Myocyte (in vitro differentiated cells): Measurements from ENCODE around the gene SNX1. TPM values are rescaled to one million over a fixed set of nuclear protein-coding genes. Genes with fewer than 3 reads are reported as not detected.
"Not testable (repeated sequence)": the region's sequence is repeated elsewhere in the genome, so short reads cannot be mapped to it uniquely, and the experiment has no call there.

ENCODE experiments used
- DNase-seq: peaks from one replicate; pipeline ENCODE4 v3.0.0-alpha.2; 2012; ENCODE audit warnings: low read depth
- total RNA-seq: library from RNA; depleted of rRNA; stranded (reverse); fragments of >200 nt; gene quantifications from 2 replicates; pipeline ENCODE4 v1.2.3, GENCODE V29; 2014

The SNX1 gene
- total RNA-seq, 1 donor from 2014 or later, result 27.8 TPM

DNA sequence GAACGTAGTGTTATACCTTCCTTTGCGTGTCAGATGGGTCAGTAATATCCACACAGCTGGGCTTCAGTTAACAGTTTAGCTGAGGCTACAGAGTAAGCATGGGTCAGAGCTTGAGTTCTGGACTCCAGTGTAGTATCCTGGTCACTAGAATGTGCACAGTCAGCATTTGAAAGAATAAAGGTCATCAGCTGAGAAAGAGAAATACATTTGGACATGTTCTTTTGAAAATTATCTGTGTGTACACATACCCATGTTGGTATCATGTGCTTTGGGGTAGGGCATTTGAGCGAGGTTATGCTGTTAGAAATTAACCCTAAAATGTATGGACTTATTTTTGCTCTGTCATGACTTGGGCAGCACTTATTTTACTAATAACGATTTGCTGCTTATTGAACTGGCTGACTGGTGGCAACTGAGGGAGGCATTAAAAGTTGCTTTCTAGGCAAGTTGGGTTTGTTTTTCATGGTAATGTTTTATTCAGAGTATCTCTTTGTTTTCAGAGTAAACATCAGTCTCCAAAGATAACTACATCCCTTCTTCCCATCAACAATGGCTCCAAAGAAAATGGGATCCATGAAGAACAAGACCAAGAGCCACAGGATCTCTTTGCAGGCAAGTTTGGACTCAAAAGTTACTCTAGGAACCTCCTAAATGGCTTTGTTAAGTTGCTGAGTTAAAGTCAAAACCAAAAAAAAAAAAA lies 16.4 kb downstream of the SNX1 start:
- no peak for DNase-seq

DNA sequence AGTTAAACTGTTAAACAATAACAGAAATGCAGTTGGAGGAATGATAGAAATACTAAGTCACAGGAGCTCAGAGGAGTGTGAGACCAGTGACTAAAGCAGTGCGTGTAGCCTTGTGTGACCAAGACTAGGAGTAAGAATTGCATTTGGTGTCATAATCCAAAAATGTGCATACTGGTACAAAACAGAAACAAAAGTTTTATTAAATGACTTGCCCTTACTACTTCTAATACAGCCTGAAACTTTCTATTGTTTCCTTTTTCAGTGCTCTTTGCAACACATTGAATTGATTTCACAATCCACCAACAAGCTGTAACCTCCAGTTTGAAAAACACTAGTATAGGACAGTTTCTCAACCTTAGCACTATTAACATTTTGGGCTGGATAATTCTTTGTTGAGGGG lies 17.1 kb downstream of the SNX1 start:
- DNase-seq, result no peak

DNA sequence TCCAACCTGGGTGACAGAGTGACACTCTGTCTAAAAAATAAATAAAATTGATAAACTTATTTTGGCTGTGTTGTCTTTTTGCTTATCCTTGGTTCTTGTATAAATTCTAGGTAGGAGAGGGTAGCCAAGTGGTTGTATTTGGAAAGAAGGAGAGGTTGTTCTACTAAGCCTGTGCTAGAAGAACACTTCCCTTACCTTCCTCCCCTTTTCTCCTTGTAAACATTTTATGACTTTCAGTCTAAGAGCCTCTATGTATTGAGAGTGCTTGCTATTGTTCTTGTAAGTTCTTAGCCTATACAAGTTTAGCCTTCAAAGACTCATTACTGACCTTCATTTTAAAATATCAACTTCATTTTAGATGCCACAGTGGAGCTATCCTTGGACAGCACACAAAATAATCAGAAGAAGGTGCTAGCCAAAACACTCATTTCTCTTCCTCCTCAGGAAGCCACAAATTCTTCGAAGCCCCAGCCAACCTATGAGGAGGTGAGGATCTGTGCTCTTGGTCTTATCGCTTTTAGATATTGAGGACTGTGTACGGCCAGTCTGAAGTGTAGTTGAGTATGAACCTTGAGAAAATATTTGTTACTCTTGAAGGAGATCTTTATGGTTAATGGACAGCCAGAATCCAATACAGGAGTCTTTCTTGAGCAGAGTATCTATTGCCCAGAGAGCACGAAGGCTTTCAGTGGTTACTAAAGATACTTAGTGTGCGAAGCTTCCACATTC lies 22.1 kb downstream of the SNX1 start:
- DNase-seq, result no peak

DNA sequence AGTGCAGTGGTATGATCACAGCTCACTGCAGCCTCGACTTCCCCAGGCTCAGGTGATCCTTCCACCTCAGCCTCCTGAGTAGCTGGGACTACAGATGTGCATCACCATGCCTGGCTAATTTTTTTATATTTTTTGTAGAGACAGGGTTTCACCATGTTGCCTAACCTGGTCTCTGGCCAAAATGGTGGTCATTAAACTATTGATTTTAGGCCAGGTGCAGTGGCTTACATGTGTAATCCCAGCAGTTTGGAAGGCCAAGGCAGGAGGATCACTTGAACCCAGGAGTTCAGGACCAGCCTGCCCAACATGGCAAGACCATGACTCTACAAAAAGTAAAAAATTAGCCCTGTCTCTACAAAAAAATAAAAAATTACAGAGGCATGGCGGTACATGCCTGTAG lies 24.5 kb downstream of the SNX1 start:
- DNase-seq, result not testable (repeated sequence)

DNA sequence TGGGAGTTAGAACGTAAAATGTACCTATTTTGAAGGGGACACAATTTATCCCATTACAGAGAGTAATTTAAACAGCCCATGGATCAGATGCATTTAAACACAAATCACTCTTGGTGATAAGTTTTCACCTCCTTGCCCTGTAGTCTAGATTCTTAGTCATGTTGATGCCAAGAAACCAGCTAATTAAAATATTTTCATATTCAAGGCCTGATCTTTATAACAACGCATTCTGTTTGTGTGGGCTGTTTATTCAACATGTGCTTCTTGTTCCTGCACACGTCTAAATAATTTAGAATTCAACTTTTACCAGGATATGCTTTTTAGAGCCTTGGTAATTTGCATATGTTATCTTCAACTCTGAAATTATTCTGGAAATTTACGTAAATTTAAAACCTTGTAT lies 25.8 kb downstream of the SNX1 start:
- no peak for DNase-seq

DNA sequence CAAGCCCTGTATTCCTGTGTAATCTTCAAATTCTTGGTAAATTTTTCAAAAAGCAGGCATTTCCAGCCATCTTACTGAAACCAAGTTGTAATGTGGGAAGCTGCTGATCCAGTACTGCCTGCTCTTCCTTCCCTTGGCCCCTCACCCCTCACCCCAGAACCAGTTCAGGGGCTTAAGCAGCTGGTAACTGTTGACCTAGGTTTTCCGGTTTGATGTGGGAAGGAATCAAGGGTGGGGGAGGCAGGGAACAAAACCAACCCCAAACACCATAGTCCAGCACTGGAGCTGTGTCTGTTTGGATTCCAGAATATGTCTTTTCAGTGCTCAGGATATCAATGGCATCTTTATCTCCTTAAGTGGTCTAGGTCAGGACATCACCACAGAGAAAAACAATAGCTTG lies 26.7 kb downstream of the SNX1 start:
- DNase-seq, result no peak

DNA sequence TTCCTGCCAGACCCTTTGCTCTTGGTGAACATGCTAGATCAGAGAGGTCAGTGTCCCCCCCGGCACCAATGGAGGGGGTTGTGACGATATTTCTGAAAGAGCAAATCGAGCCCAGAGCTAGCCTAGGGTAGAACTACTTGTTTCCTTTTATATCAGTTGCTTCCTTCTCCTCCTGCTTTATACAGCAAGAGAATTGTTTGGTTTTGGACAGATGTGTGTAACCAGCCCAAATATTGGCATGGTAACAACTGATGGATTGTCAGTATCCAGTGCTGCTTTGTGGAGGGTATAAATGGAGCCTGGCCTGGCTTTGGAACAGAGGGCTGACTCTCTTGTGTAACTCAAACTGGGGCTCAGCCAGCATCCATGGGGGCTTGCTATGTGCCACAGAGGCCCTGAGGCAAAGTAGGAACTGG lies 27.2 kb downstream of the SNX1 start:
- no peak for DNase-seq

DNA sequence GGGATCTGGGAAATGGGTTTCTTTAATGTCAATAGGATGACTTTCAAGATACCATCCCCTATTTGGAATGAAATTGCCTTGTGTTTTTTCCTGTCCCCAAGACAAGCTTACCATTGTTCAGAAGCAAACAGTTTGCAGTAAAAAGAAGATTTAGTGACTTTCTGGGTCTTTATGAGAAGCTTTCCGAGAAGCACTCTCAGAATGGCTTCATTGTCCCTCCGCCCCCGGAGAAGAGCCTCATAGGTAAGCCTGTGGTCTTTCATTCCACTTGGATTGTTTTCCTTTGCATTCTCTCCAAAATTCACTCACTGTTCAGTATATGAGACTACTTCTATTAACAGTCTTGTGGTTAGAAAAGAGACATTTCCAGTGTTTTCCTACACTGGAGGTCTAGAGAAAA lies 30.2 kb downstream of the SNX1 start:
- DNase-seq, result no peak

DNA sequence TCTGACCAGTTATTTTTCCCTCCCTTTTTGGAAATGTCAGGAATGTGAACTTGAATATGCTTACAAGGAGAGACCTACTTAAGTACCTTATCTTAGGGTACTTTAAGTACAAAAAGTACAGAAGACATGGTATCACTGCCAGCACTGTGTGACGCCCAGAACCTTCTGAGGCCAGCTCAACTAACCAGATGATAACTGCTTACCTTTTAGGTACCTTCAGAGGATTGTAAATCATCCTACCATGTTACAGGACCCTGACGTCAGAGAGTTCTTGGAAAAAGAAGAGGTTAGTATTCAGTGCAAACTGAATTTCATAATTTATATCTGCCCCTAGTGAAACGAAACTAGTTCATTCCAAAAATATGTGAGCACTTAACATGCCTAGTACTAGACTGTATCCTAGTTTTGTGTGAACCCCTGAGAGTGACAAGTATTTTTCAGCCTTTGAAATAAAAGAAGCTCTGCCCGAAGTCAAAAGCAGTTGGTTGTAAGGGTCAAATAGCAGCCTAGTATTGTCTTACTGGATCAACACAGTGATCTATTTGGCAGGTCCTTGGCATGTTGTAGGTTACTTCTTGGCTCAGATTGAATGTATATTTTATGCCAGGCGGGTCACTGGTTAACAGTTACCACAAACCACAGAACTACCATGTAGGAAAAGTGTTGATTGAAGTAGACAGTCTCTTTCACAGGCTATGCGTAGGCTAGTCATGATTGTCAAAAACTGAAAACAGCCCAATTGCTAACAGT lies 31.9 kb downstream of the SNX1 start:
- DNase-seq, result no peak

DNA sequence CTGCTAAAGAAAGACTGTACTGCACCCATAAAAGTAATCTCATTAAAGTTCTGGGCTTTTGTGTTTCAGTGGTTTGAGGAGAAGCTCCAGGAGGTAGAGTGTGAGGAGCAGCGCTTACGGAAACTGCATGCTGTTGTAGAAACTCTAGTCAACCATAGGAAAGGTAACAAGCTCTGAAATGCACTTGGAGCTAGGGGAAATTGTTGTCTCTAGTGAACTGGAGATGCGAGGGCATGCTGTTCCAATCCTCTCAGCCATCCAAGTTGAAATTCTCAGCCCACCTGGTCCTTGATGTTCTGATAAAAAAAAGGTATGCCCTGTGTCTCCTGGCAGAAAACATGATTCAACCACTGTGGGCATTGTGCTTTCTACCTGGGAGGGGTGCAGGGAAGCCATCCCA lies 34.4 kb downstream of the SNX1 start:
- DNase-seq, result no peak

DNA sequence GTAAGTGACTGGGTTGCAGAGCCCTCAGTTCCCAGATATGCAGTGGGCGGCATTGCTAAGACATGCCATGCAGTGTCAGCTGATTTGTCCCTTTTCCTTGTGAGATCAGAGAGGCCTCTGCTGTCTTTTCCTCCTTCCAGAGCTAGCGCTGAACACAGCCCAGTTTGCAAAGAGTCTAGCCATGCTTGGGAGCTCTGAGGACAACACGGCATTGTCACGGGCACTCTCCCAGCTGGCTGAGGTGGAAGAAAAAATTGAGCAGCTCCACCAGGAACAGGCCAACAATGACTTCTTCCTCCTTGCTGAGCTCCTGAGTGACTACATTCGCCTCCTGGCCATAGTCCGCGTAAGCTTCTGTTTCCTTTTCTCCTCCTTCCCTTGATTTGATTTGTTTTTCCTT lies 35.8 kb downstream of the SNX1 start:
- no peak for DNase-seq

DNA sequence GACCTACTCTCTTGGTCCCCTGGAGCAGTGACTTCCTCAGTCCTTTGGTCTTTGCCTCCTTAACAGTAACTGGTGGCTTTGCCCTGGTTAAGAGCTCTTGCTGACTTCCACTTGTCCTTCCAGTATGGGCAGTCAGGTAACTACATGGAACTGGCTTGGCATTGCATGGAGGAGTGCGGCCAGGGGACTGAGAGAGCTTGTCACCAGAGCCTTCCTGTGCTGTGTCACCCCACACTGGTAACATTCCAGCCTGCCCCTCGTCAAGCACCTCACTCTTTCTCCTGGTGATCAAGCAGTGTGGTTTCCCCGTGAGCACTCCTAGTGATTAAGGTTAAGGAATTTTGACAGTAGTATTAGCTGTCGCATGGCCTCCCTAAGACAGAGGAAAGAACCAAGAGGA lies 36.4 kb downstream of the SNX1 start:
- DNase-seq, result no peak

DNA sequence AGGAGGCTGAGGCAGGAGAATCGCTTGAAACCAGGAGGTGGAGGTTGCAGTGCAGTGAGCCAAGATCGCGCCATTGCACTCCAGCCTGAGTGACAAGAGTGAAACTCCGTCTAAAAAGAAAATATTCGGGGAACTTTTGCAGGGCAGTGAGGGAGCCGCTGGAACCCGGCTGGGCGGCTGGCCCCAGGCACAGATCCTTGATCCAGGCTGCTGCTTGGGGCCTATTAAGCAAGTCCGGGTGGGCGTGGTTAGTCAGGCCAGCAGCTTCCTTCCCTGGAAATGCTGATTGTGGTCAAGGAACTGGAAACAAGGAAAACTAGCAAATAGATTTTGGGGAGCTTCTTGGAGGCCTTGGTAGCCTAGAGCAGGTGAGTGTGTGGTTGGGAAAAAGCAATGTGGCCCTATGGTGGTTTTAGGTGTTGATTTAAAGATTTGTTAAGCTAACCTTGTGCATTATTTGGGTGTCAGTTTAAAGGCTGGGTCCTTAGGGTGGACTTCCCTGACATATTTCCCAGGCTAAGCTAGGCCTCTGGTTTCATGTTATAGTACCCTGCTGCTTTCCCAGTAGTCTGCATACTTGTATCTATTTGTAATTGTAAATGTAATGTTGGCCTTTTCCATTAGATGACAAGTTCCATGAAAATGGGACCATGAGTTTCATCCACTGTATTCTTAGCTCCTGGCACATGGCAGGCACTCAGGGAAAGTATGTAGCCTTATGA lies 38.0 kb downstream of the SNX1 start:
- DNase-seq, result no peak

DNA sequence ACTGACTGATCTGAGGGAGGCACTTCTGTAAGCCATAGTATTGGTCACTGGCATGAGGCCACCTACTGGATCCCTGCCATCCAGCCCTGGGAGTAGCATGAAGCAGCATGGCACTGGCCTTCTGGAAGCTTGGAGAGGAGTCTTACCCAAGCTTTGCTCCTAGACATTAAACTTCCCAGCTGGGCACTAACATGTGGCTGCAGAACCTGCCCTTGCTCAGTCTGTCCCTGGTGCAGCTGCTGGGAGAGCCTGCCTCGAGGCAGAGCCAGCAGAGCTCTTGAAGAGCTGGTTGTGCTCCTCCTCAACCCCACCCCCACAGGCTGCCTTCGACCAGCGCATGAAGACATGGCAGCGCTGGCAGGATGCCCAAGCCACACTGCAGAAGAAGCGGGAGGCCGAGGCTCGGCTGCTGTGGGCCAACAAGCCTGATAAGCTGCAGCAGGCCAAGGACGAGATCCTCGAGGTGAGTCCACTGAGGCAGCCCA lies 38.6 kb downstream of the SNX1 start:
- DNase-seq, result peak; percentile 56

DNA sequence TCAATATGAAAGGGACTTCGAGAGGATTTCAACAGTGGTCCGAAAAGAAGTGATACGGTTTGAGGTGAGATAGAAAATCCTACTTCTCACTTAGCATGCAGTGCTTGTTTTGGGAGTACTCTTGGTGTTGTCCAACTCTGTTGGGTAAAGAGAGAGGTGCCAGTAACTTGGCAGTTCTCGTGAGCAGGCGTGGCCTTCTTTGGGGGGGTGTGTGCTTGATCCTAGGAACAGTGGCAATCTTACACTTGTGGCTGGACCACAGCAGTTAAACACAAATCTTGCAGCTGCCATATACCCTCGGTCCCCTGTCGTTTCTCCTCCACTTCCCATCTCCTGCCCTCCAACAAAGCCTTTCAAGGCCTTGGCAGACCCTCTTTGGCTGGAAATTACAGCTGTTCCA lies 40.6 kb downstream of the SNX1 start:
- DNase-seq, result peak; percentile 42

DNA sequence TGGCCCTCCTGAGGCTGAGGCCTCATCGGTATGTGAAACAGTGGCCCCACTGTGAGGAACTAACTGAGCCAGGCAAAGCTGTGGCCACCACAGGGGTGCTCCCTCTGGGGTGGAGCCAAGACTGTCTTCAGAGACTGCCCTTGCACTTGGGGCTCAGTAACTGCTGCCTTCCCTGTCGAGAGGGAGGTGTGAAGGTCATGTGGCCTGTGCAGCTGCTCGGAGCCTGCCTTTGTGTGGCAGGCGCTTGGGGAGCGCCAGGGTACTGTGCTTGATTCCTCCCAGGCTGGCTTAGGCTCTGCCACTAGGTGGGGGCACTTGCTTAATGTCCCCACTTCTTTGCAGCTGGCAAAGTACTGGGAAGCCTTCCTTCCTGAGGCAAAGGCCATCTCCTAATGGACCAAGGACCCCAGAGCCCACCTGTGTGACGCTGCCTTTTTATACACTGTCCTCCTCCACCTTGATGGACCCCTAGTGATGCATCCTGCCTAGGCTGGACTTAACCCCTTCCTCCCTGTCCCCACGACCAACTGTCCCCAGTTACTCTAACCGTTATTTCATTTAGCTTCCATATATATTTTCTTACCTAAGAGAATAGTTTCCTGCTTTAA lies 41.5 kb downstream of the SNX1 start:
- peak; percentile 69 for DNase-seq

DNA sequence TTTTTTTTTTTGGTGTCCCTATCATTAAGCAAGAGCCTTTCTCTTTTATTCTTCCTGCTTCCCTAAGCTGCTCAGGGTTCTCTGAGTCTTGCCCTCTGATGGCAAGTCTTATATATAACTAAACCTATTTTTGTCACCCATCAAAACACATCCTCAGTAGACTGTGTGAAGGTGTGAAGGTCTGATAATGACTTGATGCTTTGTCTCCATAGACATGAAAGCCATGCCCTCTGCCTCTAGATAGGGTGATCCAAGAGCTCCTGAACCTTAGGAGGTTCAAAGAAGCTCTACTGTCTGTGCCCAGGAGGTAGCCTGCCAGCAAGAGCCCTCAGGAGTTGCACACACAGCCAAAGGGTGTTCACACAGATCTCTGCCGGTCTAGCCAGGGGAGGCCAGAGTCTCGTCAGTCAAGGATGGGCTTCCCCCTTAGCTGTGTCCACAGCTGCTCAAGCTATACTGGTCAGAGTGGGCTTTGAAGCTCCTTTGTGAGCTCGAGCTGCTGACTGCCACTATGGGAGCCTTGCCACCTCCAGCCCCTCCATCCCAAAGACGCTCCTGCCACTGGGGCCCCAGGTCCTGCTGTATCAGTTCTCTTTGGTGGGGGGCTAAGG lies 42.7 kb downstream of the SNX1 start:
- no peak for DNase-seq

DNA sequence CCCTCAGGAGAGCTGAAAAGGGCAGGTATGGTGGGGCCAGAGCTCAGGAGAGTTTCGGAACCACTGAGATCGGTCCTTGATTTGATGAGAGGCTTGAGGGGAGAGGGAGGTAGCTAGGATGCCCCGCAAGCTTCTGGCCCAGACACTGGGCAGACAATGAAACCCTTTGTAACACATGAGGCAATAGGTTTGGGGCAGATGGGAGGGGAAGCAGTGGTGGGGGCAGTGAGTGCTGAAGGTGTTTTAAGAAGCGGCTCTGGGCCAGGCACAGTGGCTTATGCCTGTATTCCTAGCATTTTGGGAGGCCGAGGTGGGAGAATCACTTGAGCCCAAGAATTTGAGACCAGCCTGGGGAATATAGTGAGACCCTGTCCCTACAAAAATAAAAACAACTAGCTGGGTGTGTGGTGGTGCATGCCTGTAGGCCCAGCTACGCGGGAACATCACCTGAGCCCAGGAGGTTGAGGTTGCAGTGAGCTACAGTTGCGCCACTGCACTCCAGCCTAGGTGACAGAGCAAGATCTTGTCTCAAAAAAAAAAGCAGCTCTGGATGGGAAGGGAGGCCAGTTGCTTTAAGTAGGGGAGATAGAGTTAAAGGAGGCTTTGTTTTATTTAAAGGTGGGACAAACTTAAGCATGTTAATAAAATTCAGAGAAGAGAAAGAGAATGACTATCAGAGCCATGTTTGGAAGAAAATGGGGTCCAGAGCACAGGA lies 46.2 kb downstream of the SNX1 start:
- DNase-seq, result no peak

DNA sequence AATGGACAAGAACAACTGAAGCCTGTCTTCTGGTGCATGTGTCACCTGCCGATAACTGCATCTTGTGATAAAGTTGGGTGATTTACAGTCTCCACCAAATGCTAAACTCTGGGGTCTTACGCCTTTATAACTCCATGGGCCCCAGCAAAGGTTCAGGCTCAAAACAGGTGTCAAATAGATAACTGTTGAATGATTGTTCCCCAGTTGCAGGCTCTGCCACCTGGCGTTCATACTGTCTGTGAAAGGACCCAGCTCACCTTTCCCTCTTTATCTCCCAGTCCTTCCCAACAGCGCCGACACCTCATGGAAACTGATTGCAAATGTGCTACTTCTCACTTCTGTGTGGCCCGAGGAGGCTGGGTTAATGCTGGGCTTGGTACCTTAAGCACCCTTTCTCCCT lies 47.5 kb downstream of the SNX1 start:
- DNase-seq, result no peak

DNA sequence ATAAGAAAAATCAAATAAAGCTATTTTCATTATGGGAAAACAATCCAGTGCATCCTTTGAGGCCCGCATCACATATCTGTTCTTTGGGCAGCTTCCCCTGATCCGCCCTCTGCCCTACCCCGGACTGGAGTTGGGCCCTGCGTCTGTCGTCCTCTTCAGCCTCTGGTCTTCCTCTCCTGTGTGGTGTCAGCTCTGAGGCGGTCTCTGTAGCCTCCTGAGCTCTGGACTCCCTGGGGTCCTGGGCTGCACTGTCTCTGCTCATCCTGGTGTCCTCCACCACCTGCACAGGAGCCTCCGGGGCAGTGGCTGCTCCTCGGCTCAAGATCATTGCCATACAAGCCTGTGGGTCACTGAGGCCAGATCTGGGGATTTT lies 48.4 kb downstream of the SNX1 start:
- DNase-seq, result no peak
